Endometrial microvascular endothelial cells (primary cell): Measurements from ENCODE around the gene CATSPER3. TPM values are rescaled to one million over a fixed set of nuclear protein-coding genes. Genes with fewer than 3 reads are reported as not detected.

Experiments used
- in situ Hi-C: cut with HindIII; loops from 2 replicates; pipeline ENCODE4 v1.10.0; 2017; ENCODE audit warnings: low sequenced_read_pairs, low pct_unique_long_range_greater_than_20kb; ENCODE audit errors: inconsistent ontology term
- total RNA-seq: library from RNA; depleted of rRNA; stranded (reverse); fragments of >200 nt; gene quantifications from one replicate; pipeline ENCODE4 v1.2.3, GENCODE V29; 2015; ENCODE audit errors: inconsistent ontology term

The CATSPER3 gene
- total RNA-seq, 1 donor from 2014 or later = not detected

DNA sequence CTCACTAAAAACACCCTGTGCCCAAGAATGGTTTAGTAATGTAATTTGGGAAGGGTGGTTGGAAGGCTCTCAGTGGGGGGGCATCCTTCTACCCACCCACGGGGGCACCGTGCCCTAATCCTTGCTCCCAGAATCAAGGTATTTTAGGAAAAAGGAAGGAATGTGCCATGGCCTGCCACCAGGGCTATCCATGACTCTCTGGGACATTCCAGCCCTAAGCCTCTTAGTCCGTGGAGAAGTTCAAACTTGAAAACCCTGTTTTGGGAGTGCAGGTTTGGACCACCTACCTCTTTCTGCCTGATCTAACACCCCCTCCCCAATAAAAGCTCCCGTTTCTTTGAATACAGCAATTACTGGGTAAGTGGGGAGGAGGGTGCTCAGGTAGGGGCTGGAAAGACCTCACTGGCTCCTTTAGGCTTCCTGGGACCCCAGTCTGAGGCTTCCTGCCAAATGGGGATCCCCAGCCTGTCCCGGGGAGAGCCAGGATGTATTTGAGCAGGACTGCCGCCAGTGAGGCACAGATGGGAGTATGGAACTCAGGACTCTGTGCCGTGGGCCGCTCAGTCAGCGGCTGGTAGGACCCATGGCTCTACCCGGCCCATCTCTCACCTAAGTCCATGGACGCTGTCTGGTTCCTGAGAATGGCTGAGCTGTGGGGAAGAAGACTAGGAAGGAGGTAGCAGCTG is 70.0 kb downstream of the CATSPER3 start:
- in situ Hi-C loops = no loop called here

DNA sequence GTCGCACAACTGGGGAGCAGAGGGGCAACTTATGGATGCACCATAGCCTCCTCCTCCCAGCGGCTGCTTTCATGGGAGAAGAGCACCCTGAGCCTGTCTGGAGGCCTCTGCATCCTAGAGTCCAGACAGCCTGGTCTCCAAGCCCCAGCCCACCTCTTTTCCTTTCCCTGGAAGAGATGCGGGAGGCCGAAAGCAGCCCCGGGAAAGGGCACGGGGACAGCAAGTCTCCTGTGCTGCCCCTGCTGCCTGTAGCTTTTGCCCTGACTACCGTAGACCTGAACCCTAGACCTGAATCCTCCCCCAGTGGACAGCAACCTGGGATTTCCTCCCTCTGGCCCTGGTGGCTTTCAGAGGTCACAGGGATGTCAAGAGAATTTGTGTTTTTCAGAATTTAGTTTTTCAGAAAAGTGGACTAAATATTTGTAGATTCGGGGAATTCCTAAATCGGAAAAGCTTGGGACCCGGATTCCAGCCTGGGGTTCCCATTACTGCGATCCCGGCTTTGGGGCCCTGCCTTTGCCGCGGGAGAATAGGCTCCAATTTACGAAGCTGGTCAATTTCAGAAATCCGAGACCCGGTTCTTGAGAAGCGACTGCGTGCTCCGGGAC is 70.6 kb downstream of the CATSPER3 start:
- in situ Hi-C loops = no loop called here

DNA sequence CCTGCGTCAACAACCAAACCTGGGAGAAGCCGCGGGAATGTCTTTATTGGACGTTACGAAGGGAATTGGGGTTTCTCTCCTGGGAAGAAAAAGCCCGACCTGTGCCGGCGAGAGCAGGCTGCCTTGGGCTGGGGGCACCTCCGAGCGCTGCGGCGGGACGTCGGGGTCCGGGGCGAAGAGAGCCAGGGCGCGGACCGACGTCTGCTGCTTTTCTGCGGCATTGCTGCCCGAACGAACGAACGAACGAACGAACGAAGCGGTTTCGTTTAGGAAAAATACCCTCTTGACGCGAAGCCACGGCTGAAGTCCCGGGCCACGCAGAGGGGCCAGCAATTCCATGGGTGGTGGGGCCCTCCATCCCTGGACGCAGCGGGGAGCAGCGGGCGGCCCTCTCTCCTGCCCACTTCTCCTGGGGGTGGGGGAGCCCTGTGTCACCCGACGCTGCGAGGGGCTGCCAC is 71.1 kb downstream of the CATSPER3 start:
- in situ Hi-C loops = no loop called here

DNA sequence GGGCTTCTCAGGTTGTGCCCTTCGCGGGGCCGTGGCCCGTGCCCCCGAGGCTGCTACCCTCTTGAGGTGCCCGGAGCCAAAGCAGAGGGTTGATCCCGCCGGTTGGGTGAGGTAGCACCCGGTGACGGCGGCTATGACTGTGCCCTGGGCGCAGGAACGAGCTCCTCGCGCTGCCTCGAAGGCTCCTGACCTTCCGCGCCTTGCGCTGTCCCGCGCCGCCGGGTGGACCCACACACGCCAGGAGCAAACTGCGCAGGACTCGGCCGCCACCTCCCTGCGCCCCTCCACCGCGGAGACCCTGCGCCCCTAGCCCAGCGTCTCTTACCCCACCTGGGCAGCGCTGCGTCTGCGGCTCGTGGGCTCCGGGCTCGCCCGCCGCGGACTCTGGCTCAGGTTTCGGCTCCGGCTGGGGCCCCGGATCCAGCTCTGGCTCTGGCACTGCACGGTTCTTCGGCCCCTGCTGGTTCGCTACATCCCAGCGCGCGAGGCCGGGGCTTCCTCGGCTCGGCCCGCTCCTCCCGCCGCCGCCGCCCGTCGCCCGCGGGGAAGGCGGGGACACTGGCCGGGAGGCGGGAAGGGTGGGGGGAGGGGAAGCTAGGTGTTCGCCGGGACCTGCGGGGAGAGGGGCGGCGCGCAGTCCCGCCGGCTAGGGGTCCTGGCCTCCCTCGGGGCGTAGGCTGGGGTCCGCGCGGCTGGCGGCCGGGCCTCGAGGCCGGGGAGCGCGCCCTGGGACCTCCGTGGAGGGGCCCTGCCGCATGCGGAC is 71.7 kb downstream of the CATSPER3 start:
- in situ Hi-C loops = no loop called here

DNA sequence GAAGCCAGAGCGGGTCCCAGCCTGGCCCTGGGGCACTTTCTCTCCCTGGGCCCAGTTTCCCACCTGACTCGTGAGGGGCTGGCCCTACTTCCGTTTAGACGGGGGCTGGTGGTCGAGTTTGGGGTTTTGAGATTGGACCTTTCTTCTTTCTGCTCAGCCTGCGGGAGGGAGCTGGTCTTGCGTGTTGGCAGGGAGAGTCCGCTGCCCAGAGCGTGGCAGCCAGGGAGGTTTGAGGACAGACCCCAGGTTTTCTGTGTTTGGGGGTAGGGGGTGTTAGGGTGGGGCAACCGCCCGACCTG is 72.3 kb downstream of the CATSPER3 start:
- in situ Hi-C loops = no loop called here

DNA sequence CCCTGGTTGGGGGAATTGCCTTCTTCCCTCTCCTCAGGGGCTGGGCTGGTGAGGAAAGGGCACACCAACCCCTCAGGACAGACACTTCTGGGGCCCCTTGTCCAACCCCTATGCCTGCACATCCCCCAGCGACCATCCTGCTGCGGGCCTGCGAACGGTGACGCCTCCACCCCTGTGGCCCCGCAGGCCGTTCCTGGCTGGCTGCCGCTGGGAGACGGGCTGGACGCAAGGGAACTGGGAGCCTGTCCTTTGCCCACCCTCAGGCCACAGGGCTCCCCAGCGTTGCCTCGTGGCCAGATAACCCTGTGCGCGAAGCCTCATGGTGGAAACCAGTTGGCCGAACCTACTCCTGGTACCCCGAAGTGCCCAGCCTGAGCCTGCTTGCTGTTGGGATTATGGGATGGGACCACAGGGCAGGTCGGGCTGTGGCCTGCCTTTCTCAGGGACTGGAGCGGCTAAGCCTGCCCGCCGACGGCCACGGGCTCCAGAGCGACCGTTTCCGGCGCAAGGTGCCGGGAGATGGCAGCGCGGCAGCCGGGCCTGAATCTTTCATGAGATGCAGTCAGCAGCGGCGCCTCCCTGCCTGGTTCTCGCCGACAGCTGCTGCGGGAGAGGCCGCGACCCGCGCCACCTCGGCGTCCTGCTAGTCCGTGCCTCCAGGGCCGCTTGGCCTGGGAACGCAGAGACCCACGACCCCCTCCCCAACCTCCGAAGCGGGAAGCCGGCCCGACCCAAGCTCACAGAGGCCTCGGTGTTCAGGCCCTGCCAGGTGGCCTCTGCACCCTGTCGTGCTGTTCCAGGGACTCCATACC is 72.8 kb downstream of the CATSPER3 start:
- in situ Hi-C loops = no loop called here

DNA sequence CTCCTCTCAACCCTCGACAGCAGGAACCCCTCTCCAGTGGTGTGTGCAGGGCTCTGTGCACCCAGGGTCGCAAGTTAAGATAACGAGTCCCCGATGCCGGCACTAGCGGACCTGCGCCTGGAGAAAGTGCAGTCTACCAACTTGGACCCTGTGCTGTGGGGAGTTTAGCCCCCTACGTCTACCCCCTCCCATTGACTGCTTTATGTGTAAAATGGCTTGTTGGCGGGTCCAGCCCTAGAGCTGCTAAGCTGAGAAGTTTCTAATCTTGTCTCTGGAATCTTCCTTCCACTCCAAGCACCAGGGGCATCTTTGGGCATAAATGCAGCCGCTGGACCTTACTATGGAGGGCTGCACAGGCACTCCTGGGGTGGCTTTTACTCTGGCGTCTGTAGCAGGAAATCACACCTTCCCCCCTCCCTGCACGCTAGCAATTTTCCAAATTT is 73.5 kb downstream of the CATSPER3 start:
- in situ Hi-C loops = no loop called here

DNA sequence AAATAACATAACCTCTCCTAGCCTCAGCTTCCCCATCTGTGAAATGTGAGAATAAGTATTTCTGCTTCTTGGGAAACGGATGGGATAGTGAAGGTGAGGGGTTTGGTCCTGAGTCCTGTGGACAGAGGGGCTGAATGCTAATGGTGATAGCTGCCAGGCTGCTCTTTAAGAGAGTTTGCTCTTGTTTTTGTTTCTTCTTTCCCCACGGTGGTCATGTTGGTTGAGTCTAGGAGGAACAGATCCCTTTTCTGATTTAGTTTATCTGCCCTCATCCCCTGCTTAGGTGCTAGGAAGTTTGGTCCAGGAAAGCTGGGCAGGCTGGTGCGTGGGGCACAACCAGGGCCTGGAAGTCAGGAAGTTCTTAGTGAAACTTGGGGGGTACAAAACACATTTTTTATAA is 74.0 kb downstream of the CATSPER3 start:
- in situ Hi-C loops = no loop called here

DNA sequence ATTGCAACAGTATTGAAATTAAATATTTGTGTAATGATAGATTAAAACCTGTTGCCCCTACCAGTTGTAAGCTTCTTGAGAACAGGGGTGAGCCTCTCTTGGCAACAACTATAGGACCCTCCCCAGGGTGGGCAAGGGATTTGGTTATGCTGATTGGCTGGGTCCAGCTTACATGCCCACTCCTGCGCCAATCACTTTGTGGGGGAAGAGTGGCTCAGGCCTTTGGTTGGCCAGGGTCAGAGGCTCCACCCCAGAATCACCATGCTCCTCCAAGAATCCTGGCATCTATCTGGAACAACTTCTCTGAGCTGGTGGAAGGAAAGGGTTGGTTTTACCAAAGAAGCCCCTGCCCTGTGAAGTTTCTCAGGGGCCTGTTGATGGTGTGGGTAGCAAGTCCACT is 74.9 kb downstream of the CATSPER3 start:
- in situ Hi-C loops = no loop called here

DNA sequence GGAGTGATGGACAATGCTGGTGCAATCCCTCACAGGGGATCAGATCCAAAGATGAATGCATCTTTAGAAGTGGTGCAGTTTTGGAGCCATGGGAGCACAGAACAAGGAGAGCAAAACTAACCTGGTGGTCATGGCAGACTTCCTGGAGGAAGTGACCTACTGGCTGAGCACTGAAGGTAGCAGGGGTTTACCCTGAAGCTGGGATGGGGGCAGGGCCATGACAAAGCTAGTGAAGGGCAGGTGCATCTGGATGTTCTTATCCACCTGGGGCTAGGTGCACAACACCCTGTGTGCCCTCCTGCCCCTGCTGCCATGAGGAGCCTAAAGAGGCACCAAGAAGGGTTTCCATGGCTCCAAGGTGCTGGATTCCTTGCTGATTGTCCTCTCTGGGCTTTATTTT is 77.8 kb downstream of the CATSPER3 start:
- in situ Hi-C loops = no loop called here

DNA sequence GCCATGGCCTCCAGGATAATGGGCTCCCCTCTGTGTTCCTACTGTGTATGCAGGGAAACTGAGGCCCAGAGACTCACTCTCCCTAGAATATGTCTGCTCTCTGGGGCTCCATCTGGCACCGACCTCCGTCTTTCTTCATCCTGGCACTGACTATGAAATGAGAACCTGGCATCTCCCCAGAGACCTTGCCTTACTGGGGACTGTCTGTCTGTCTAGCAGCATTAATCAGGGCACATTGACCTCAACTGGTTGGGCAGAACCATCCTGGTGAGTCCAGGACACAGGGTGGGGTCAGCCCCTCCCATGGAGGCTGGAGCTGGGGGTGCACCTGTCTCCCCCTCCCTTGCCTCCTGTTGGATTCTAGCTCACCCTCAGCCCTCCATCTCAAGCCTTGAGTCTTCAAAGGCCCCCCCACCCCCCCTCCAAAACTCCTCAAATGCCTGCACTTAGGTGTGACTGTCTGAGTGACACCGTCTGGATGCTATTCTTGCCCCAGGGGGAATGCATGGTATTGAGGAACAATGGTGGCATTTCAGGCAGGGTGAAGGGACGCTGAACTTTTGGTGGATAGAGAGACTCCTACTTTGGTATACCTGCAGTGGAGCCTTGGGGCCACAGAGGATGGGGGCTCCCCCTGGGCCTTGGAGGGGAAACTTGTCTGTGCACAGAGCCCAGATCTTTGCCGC is 79.1 kb downstream of the CATSPER3 start:
- in situ Hi-C loops = no loop called here

DNA sequence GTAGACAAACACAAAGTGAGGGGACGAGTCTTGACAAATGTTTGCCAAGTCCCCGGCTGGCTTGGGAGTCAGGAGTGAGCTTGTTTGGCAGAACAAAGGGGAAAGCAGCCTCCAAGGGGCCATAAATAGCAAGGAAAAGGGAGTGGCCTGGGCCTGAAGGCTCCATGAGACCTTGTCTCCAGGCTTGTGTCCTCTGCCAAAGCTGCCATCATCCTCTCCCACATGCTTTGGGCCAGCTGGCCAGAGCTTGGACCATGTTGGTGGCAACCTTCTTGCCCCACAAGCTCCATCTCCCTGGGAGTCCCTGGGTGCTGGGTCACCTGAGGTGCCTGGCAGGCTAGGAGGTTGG is 79.6 kb downstream of the CATSPER3 start:
- in situ Hi-C loops = no loop called here

DNA sequence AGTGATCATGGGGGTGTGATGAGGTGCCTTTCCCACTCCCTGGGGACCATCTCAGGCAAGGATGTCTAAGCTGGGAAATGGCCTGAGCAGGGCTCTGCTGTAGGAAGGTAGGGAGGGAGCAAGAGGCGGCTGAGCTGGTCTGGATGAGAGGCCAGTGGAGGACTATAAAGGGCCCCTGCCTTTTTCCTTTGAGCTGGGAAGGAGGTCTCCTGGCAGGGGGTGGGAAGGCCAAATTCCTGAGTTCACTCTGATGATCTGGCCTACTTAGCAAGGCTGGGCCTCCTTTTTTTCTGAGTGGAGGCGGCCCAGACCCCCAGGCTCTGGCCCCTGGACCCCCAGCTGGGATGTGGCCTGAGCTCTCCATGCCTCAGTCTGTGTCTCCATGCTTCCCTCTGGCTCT is 80.6 kb downstream of the CATSPER3 start:
- in situ Hi-C loops = no loop called here

DNA sequence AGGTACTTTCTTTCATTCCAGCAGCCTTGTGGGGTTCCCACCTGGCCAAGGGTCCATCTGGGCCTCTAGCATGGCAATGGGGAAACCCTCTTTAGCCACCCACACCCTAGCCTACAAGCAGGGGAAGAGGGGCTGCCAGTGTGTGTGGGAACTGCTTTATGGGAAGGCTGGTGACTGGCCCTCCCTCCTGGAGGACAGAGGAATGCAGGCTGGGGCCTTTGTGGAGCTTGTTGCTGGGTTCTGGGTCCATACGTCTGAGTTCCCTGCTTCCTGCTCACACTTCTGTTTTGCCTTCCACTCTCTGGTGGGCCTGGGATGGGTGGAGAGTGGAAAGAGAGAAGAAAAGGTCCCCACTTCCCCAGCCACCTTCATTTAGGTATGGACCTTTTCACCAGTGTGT is 81.2 kb downstream of the CATSPER3 start:
- in situ Hi-C loops = no loop called here

DNA sequence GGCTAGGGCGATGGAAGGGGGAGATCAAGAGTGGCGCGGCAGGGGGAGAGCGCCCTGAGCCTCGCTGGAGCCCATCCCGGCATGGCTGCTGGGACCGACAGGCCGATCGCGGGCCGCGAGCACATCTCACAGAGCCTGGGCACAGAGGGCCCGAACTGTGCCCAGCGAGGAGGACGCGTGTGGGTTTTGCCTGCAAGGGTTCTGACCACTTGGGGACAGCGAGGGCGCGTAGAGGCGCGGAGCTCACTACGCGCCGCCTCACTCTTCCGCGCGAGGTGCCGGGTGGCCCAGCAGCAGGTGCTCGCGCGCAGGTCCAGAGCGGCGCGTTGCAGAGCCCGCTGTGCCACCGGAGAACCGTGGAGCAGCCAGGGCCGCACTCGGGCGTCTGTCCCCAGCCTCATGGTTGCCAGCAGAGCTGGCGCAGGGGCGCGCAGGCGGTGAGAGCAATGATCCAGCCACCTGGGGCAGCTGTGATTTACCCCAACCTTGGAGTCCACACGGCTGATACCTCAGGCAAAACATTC is 82.6 kb downstream of the CATSPER3 start:
- in situ Hi-C loops = no loop called here

DNA sequence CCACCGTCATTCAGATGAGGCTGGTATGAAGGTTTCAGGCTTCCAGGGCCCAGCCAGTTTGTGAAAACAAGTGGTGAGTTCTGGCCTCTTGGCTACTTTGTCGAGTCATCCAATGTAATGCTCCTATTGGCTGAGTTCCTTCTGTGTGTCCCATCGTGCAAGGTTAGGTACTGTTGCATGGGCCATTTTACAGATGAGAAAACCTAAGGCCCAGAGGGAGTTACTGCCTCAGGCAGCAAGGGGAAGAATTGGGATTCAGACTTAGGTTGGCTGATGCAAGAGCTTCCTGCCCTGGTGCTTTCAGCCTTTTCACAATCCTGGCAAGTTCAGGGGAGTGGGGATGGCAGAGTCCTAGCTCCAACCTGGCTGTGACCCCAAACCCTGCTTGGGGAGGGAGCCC is 83.7 kb downstream of the CATSPER3 start:
- in situ Hi-C loops = no loop called here

DNA sequence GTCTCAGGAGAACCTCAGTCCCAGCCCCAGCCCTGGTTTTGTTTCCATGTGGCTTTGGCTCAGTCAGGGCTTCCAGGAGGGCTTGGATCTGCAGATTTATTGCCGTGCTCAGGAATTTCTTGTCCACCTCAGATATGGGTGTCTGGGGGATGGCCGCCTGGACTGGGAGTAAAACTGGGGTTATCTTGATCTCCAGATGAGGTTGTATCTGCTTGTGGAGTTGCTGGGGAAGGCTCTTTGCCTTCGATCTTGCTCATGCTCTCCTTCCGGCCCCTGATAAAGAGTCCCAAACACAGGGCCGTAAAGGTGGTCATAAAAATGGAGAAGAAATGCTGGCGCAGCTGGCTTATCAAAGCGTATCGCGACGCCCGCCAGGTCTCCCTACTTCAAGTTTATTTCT is 84.2 kb downstream of the CATSPER3 start:
- in situ Hi-C loops = no loop called here

DNA sequence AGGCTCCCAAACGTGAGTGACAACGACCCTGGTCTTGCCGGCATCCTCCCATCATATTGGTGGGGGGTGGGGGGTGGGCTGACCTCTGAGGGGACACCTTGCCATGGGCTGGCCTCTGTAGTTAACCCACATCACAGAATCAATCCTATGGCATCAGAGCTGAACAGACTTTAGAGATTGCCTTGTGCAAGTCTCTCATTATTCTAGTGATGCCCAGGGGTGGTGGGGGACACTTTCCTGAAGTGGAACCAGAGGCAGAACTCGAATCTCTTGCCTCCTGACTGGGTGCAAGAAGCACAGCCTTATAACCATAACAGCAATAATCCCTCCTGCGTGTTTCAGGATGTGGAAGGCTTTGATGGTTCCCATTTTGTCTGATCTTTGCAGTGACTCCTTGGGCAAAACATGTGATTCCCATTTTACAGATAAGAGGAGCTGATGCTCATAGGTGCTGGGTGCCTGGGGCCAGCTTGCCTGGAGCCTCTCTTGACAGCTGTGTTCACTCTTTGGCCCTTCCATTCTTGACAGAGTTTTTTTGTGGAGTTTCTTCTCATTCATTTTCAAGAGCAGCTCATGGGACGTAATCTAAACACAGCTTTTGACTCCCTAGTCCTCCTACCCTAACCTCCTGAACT is 84.9 kb downstream of the CATSPER3 start:
- in situ Hi-C loops = no loop called here
